ENCODE measurements around the gene NSUN7.

Gene NSUN7

DNA sequence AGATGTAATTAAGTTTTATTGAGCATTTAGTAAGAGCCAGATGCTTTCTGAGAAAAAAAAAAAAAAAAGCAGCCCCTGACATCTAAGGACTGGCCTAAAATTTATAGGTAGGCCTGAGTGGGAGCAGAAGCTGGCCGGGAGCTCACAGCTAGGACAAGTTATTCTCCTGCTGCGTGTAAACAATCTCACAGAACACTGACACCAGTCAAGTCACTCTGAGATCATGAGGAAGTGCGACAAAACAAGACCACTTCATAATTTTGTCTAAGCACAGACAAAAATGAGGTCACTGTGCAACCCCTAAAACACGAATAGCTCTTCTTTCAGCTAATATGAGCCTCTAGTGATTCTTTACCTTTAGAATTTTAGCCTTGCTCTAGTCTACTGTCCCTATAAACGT, 15.3 kb upstream of the NSUN7 start:
- TF ChIP-seq, protein P1, sequence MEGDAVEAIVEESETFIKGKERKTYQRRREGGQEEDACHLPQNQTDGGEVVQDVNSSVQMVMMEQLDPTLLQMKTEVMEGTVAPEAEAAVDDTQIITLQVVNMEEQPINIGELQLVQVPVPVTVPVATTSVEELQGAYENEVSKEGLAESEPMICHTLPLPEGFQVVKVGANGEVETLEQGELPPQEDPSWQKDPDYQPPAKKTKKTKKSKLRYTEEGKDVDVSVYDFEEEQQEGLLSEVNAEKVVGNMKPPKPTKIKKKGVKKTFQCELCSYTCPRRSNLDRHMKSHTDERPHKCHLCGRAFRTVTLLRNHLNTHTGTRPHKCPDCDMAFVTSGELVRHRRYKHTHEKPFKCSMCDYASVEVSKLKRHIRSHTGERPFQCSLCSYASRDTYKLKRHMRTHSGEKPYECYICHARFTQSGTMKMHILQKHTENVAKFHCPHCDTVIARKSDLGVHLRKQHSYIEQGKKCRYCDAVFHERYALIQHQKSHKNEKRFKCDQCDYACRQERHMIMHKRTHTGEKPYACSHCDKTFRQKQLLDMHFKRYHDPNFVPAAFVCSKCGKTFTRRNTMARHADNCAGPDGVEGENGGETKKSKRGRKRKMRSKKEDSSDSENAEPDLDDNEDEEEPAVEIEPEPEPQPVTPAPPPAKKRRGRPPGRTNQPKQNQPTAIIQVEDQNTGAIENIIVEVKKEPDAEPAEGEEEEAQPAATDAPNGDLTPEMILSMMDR (conservative IDR thresholded peaks at IDR 0.05; ENCODE audit: control insufficient read depth, insufficient read depth, low read depth, low read length), result no peak
- H3K4me3 ChIP-seq (ENCODE audit: control insufficient read depth, low read depth, low read length), result no peak overlapping the region
- no peak for DNase-seq (ENCODE audit: low read depth)

DNA sequence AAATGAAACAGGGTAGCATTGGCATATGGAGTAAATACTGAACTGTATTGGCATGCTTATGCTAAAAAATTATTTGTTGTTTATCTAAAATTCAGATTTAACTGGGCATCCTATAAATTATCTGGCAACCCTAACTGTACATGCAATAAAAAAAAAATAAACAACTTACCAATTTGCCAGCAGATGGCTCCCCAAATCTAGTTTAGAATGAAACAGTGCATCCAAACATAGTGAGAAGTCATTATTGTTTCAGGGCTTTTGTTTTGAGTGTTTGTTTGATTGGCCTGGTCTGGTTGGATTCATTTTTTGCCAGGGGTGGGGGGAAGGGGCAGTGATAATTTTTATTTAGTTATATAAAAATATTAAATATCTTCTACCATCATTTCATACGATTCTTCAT, 12.8 kb upstream of the NSUN7 start:
- DNase-seq (ENCODE audit: low read depth), result peak; percentile 51
- H3K4me3 ChIP-seq (ENCODE audit: control insufficient read depth, low read depth, low read length), result no peak overlapping the region
- TF ChIP-seq, protein P1 (conservative IDR thresholded peaks at IDR 0.05; ENCODE audit: control insufficient read depth, insufficient read depth, low read depth, low read length), result peak; percentile 42

DNA sequence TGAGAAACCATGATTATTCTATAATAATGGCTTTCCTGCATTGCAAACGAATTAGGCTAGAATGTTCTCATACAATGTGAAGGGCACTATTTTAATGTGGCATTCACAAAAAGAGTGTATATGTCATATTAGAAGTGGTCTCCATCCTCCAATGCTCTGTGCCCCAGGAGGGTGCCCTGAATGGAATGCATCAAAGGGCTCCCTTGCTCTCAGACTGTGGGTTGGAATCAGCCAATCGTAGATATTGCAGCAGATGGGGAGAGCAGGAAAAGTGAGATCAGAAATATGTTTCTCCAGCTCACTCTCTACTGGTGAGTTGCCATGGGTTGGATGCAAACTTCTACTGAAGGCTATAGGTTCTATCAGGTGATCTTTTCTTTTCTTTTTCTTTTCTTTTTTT, 11.9 kb upstream of the NSUN7 start:
- H3K4me3 ChIP-seq (ENCODE audit: control insufficient read depth, low read depth, low read length), result no peak overlapping the region
- TF ChIP-seq, protein P1 (conservative IDR thresholded peaks at IDR 0.05; ENCODE audit: control insufficient read depth, insufficient read depth, low read depth, low read length), result no peak
- DNase-seq (ENCODE audit: low read depth), result no peak

- TF ChIP-seq, protein P1 (conservative IDR thresholded peaks at IDR 0.05; ENCODE audit: control insufficient read depth, insufficient read depth, low read depth, low read length), result no peak
- no peak for DNase-seq (ENCODE audit: low read depth)
- no peak overlapping the region for H3K4me3 ChIP-seq (ENCODE audit: control insufficient read depth, low read depth, low read length)
Observed at GRCh38 chr4:40739347-40739746, 10.4 kb upstream of the NSUN7 start.

DNA sequence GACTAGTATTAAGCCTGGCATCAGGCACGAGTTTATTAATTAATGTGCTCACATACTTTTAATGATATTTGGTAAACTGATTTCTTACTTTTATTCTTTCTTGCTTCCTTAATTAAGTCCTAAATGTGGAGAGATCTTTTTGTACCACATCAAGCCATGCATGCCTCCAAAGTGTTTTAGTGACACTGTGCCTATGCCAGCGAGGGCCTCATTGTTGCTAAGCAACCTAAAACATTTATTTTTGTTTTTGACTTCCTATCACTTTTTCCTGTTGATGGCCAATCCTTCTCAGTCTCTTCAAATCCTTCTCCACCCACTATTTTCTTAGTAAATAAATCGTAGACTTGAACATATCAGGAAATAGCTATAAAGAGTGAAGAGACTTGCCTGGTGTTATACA, 5.5 kb upstream of the NSUN7 start:
- TF ChIP-seq, protein P1 (conservative IDR thresholded peaks at IDR 0.05; ENCODE audit: control insufficient read depth, insufficient read depth, low read depth, low read length), result no peak
- DNase-seq (ENCODE audit: low read depth), result no peak
- no peak overlapping the region for H3K4me3 ChIP-seq (ENCODE audit: control insufficient read depth, low read depth, low read length)

- no peak overlapping the region for H3K4me3 ChIP-seq (ENCODE audit: control insufficient read depth, low read depth, low read length)
- DNase-seq (ENCODE audit: low read depth), result peak; percentile 18
- TF ChIP-seq, protein P1 (conservative IDR thresholded peaks at IDR 0.05; ENCODE audit: control insufficient read depth, insufficient read depth, low read depth, low read length), result no peak
Observed at GRCh38 chr4:40745285-40745984, 4.3 kb upstream of the NSUN7 start.
